OCI-LY7 (cell line): ENCODE results near the gene YY1.

Experiments used
- EZH2phosphoT487 ChIP-seq: fragments of 200-600 bp; sonication (generic); IDR thresholded peaks from 2 replicates; pipeline ENCODE4 v1.6.1; 2018; ENCODE audit warnings: low read depth, borderline replicate concordance, mild to moderate bottlenecking, mixed run types, antibody characterized with exemption, low read length, moderate library complexity, mixed read lengths
- TF ChIP-seq, protein P1 (sequence below): fragments of 200-600 bp; sonication (generic); conservative IDR thresholded peaks from 2 replicates; pipeline ENCODE4 v1.5.1; 2014; ENCODE audit warnings: mild to moderate bottlenecking, antibody characterized with exemption, low read length, moderate library complexity, mixed read lengths

DNA sequence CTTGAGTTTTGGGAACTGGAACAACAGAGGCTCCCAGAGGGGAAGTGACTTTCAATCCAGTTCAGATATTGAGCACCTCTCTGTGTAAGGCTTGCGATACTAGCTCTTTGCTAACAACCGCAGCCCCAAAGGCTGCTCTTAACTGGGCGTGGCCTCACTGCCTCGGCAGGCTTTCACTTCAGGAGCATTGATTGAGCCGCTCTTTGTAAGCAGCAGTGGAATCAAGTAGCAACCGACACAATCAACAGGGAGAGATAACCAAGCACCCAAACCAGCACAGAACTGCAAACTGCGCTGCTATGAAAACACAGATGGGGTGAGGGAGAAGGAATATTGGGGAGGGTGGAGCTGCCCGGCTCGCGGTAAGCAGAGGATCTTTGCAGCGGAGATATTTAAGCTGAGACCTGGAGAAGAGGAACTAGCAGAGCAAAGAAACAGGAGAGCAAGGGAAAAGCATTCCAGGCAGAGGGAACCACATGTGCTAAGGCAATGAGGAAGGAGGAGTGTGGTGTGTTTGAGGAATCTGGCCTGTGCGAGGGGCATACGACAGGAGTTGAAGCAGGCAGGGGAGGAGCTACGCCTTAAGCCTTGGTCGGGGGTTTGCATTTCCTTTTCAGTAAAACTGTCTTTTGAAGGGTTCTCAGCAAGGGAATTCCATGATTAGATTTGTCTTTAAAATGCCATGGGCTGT, 17.3 kb upstream of the YY1 start:
- TF ChIP-seq, protein P1, sequence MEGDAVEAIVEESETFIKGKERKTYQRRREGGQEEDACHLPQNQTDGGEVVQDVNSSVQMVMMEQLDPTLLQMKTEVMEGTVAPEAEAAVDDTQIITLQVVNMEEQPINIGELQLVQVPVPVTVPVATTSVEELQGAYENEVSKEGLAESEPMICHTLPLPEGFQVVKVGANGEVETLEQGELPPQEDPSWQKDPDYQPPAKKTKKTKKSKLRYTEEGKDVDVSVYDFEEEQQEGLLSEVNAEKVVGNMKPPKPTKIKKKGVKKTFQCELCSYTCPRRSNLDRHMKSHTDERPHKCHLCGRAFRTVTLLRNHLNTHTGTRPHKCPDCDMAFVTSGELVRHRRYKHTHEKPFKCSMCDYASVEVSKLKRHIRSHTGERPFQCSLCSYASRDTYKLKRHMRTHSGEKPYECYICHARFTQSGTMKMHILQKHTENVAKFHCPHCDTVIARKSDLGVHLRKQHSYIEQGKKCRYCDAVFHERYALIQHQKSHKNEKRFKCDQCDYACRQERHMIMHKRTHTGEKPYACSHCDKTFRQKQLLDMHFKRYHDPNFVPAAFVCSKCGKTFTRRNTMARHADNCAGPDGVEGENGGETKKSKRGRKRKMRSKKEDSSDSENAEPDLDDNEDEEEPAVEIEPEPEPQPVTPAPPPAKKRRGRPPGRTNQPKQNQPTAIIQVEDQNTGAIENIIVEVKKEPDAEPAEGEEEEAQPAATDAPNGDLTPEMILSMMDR: no peak
- no peak for TF ChIP-seq EZH2phosphoT487
